DOHH2 (cell line): Measurements from ENCODE around the gene APMAP.

Experiments
- EZH2phosphoT487 ChIP-seq: fragments of 200-600 bp; sonication (generic); IDR thresholded peaks from 2 replicates; pipeline ENCODE4 v1.6.1; 2017; ENCODE audit warnings: borderline replicate concordance, mild to moderate bottlenecking, antibody characterized with exemption, low read length, moderate library complexity, mixed read lengths
- TF ChIP-seq, protein P1 (sequence below): fragments of 200-600 bp; sonication (generic); IDR thresholded peaks from one replicate; pipeline ENCODE4 v1.5.1; 2014; ENCODE audit warnings: antibody characterized with exemption, mild to moderate bottlenecking, low read depth, low read length; ENCODE audit not compliant: poor library complexity, severe bottlenecking

DNA sequence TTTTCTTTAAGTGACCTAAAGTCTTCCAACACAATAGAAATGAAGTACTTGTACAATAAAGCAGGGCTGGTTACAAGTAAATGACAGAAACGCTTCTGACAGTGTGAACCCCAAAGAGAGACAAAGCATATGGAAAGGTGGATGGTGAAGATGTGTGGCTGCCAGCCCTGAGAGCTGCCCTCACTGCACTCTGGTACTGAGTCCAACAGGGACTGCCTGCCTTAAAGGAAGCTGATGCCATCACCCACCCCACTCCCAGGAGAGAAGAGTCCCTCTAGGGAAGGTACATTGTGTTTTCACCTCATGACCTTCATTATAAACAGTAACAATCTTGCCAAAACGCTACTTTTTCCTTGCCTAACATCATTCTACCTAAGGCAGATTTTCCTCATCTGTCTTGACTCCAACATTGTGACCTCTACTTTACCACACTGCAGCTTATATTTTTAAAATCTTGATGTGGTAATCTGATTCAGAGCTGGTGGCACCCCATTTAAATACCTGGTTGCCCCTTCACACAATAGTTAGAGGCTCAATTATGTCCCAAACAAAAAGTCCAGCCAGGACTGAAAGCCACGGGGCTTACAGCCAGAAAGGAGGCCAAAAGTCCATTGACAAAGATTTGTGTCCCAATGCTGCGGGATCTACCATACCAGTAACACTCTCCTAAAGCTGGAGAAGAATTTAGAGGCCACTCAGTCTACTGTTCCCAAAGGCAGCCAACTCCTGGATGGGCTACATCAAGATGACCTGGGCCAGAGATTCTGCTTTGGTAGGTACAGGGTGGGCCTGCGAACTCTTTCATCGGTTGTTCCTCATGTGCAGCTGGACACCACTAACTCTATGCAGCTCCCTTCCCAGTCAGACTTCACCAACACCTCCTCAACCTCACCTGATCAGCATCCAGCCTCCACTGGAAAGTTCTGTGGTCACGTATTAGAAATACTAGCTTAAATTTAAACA is 4.4 kb downstream of the APMAP start:
- TF ChIP-seq, protein P1, sequence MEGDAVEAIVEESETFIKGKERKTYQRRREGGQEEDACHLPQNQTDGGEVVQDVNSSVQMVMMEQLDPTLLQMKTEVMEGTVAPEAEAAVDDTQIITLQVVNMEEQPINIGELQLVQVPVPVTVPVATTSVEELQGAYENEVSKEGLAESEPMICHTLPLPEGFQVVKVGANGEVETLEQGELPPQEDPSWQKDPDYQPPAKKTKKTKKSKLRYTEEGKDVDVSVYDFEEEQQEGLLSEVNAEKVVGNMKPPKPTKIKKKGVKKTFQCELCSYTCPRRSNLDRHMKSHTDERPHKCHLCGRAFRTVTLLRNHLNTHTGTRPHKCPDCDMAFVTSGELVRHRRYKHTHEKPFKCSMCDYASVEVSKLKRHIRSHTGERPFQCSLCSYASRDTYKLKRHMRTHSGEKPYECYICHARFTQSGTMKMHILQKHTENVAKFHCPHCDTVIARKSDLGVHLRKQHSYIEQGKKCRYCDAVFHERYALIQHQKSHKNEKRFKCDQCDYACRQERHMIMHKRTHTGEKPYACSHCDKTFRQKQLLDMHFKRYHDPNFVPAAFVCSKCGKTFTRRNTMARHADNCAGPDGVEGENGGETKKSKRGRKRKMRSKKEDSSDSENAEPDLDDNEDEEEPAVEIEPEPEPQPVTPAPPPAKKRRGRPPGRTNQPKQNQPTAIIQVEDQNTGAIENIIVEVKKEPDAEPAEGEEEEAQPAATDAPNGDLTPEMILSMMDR = no peak
- no peak for TF ChIP-seq EZH2phosphoT487
